Right cardiac atrium (tissue), 5 donors: Measurements from ENCODE around the gene AIMP2. TPM values are rescaled to one million over a fixed set of nuclear protein-coding genes. Genes with fewer than 3 reads are reported as not detected.
"Not testable (repeated sequence)": the region's sequence is repeated elsewhere in the genome, so short reads cannot be mapped to it uniquely, and the experiment has no call there.

Experiments
- ATAC-seq, 2 donors: fragments of 200-7000 bp; cut with Tn5 transposase; one replicate each; pipeline versions ENCODE4 v1.8.0 to v1.9.1; 2020; ENCODE audit warnings: moderate library complexity in 2 of 2, mild to moderate bottlenecking in 1 of 2
- DNase-seq, 3 donors: peaks; one replicate each; pipeline ENCODE4 v3.0.0-alpha.2; 2020
- H3K27ac ChIP-seq: one replicate; pipeline ENCODE4 v1.5.1; 2013; ENCODE audit warnings: mild to moderate bottlenecking, low read length, control low read depth, moderate library complexity
- H3K27me3 ChIP-seq: one replicate; pipeline ENCODE4 v1.6.1; 2013; ENCODE audit not compliant: control insufficient read depth, insufficient read depth
- H3K4me1 ChIP-seq: one replicate; pipeline ENCODE4 v1.6.1; 2013; ENCODE audit warnings: low read length; ENCODE audit not compliant: control insufficient read depth, insufficient read depth
- H3K4me3 ChIP-seq: one replicate; pipeline ENCODE4 v1.5.1; 2013; ENCODE audit warnings: low read length, control low read depth
- H3K9me3 ChIP-seq: one replicate; pipeline ENCODE4 v1.6.1; 2013; ENCODE audit warnings: low read length; ENCODE audit not compliant: control insufficient read depth
- WGBS: extraction: QIAGEN DNeasy Blood & Tissue Kit; methylation state at CpG from one replicate; pipeline ENCODE4 v1.1.7; 2013; 5-methylcytosine and 5-hydroxymethylcytosine counted together
- intact Hi-C, 4 donors: fragments of 100-400 bp; cut with DNase I; formaldehyde crosslinking; loops; one replicate each; pipeline versions ENCODE4 v1.11.0 to v1.14.0; 2022 to 2023
- polyA plus RNA-seq: library from polyadenylated mRNA; stranded (reverse); fragments of 200-250 nt; gene quantifications from one replicate; pipeline ENCODE4 v1.2.3, GENCODE V29; 2013
- total RNA-seq, 4 donors: library from RNA; stranded (reverse); fragmentation: NEBNext Ultra II Directional; extraction: Animal tissue kit (Norgen Biotek cat#: 25700); gene quantifications; one replicate each; pipeline ENCODE4 v1.2.1, GENCODE V29; 2021
- donor health status: healthy with polysubstance abuse.
- donor health status: DM: no; HTN: yes; CAD: no.
- donor health status: DM: no; HTN: no; CAD: no.
- donor health status: DM: no; HTN: yes; CAD: no; lungs with severe emphysema.
- donor health status: DM: yes; HTN: yes; CAD: no.

The AIMP2 gene
- total and polyA plus RNA-seq, 5 donors, result 27.9 to 35.6 (median 34.3) TPM

- ATAC-seq, DNase-seq, H3K27ac ChIP-seq, H3K9me3 ChIP-seq, intact Hi-C loops, H3K4me1 ChIP-seq, H3K27me3 ChIP-seq: not testable (repeated sequence)
- 46% methylated on average over 27 of the region's 27 CpGs for WGBS
- peak overlapping the region; percentile 67 for H3K4me3 ChIP-seq
Measured at GRCh38 chr7:6007835-6008590, 1.1 kb upstream of the AIMP2 start.

DNA sequence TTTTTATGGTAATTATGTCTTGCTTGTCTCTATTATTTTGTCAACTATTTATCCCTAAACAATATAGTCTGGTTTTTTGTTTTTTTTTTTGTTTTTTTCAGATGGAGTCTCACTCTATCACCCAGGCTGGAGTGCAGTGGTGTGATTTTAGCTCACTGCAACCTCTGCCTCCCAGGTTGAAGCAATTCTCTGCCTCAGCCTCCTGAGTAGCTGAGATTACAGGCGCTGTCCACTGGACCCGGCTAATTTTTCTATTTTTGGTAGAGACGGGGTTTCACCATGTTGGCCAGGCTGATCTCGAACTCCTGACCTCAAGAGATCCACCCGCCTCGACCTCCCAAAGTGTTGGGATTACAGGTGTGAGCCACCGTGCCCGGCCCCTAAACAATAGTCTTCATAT, 1.3 kb downstream of the AIMP2 start:
- 81% methylated on average over 8 of the region's 8 CpGs for WGBS
- ATAC-seq, intact Hi-C loops, DNase-seq, H3K4me1 ChIP-seq, H3K9me3 ChIP-seq, H3K27ac ChIP-seq, H3K27me3 ChIP-seq: not testable (repeated sequence)
- peak overlapping the region; percentile 12 for H3K4me3 ChIP-seq

- WGBS, result 72% methylated on average over 2 of the region's 2 CpGs
- ATAC-seq (no peak), DNase-seq (no peak)
- H3K4me3 ChIP-seq, result no peak overlapping the region
- intact Hi-C loops, result no loop called here
- no peaks in the 10 kb centered on the region for H3K4me1 ChIP-seq
- H3K27ac ChIP-seq, result no peak overlapping the region
- no peaks in the 10 kb centered on the region for H3K9me3 ChIP-seq
- no peaks in the 10 kb centered on the region for H3K27me3 ChIP-seq
Measured at GRCh38 chr7:6011541-6011940, 2.5 kb downstream of the AIMP2 start.

GRCh38 chr7:6012355-6013104, 3.5 kb downstream of the AIMP2 start:
- WGBS, result 77% methylated on average over 14 of the region's 14 CpGs
- no peaks in the 10 kb centered on the region for H3K4me1 ChIP-seq
- no peak overlapping the region for H3K27ac ChIP-seq
- ATAC-seq (no peak), DNase-seq (no peak)
- no peaks in the 10 kb centered on the region for H3K27me3 ChIP-seq
- H3K9me3 ChIP-seq, result no peaks in the 10 kb centered on the region
- intact Hi-C loops, result no loop called here
- no peak overlapping the region for H3K4me3 ChIP-seq

DNA sequence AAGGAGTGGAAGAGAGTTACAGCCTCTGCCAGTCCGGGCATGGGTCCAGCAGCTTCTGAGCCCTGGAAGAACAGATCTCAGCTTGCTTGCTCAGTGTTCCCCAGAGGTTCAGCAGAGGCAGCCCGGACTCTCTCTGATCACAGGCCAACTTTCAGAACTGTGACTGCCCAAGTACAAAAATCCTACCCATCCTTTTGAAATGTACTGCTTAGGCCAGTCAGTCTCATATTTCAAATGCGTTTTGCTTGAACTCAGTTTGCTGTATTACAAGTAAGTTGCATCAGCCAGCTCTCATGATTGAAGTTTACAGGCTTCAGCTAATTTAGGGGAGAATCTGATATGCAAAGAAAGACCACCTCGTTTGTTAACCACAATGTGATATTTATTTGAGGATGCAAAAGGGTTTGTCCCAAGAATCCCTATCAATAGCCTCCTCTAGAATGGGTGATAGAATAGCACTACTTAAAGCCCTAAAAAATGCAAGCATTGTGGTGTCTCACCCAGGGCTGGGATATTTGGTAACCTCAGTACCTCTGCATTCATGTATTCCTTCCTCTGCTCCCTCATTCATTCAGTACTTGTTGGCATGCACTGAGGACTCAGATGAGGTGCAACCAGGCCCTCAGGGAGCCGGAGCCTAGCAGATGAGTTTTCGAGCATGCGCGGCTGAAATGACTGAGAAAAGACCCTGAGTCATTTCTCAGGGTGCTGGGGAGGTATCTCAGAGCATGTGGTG, 7.0 kb downstream of the AIMP2 start:
- H3K9me3 ChIP-seq, result no peaks in the 10 kb centered on the region
- no peak overlapping the region for H3K27ac ChIP-seq
- peak; percentile 61 to 77 for ATAC-seq
- no peaks in the 10 kb centered on the region for H3K4me1 ChIP-seq
- intact Hi-C loops, result no loop called here
- H3K4me3 ChIP-seq, result no peak overlapping the region
- peak; percentile 72 to 87 (median 82) for DNase-seq
- 74% methylated on average over 8 of the region's 8 CpGs for WGBS
- H3K27me3 ChIP-seq, result no peaks in the 10 kb centered on the region

GRCh38 chr7:6016653-6016966, 7.5 kb downstream of the AIMP2 start:
- Histone ChIP-seq H3K4me1 (no peaks in the 10 kb centered on the region), H3K9me3 (no peaks in the 10 kb centered on the region), H3K4me3 (no peak overlapping the region), H3K27me3 (no peaks in the 10 kb centered on the region), H3K27ac (no peak overlapping the region)
- WGBS, result 91% methylated on average over 8 of the region's 8 CpGs
- intact Hi-C loops, result no loop called here
- ATAC-seq (no peak), DNase-seq (no peak)

- no peaks in the 10 kb centered on the region for H3K4me1 ChIP-seq
- intact Hi-C loops, result no loop called here
- no peak overlapping the region for H3K27ac ChIP-seq
- 88% methylated on average over 11 of the region's 11 CpGs for WGBS
- ATAC-seq, result no peak
- no peaks in the 10 kb centered on the region for H3K9me3 ChIP-seq
- no peak overlapping the region for H3K4me3 ChIP-seq
- no peaks in the 10 kb centered on the region for H3K27me3 ChIP-seq
- DNase-seq, result no peak
Measured at GRCh38 chr7:6020371-6021286, 11.6 kb downstream of the AIMP2 start.

GRCh38 chr7:6022707-6023106, 13.6 kb downstream of the AIMP2 start:
- intact Hi-C loops, result no loop called here
- no peak for ATAC-seq
- Histone ChIP-seq H3K4me3 (no peak overlapping the region), H3K9me3 (no peaks in the 10 kb centered on the region), H3K27ac (no peak overlapping the region), H3K4me1 (no peaks in the 10 kb centered on the region), H3K27me3 (no peaks in the 10 kb centered on the region)
- DNase-seq, result no peak
- 89% methylated on average over 3 of the region's 3 CpGs for WGBS

DNA sequence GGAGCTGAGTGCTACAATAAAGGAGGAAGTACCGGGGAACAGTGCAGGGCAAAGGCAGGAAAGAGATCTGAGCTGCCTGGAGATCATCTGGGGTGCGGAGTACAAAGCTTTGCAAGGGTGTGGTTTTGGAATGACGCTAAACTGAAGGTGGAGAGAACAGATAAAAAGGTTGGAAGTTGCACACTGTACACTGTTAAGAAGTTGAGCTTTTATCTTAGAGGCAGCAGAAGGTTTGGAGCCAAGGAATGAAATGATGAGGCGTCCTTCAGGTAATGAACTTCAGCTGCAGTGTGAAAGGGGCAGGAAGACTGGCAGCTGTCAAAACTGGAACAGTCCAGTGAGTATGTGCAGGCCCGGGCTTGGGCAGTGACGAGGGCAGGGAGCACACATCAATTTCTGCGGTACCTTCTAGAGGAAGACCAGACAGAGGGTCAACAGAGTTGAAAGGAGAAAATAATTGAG, 14.9 kb downstream of the AIMP2 start:
- intact Hi-C loops, result no loop called here
- no peaks in the 10 kb centered on the region for H3K27me3 ChIP-seq
- ATAC-seq, result no peak
- H3K9me3 ChIP-seq, result no peaks in the 10 kb centered on the region
- no peak overlapping the region for H3K4me3 ChIP-seq
- H3K4me1 ChIP-seq, result no peaks in the 10 kb centered on the region
- DNase-seq, result no peak
- no peak overlapping the region for H3K27ac ChIP-seq
- WGBS, result 86% methylated on average over 7 of the region's 7 CpGs

DNA sequence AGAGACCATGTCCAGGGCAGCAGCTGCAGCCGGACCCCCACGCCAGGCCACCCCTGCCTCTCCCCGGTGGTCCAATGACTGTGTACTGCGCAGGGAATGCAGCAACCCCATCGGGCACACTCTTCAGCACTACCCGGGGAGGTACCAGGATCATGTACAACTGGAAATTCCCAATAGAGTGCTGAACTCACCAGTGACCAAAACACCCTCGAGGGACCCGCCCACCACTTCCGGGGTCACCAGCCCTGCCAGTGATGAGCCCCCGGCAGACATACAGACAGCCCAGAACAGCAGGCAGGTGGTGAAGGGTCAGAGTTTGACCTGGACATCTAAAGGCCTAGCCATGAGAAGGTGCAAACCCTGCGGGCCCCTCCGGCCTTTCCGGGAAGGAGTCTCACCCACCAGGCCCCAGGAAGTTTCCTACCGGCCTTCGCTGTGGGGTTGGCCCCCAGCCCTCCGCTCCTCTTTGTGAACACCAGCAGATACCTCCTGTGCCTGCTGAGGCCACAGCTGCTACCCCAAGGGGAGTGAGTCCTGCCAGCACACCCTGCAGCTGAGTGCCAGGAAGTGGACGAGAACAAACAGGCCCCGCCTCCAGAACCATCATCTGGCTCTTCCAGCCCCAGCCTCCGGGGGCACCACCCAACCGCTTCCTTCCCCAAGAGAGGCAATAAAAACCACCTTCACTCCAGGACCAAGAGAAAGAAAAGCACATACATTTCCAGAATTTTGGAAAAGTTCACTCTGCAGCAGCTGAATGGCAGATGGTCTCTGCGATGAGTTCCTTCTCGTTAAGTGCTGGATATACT, 17.1 kb downstream of the AIMP2 start:
- intact Hi-C loops, result no loop called here
- Histone ChIP-seq H3K9me3 (no peaks in the 10 kb centered on the region), H3K4me3 (no peak overlapping the region), H3K4me1 (no peaks in the 10 kb centered on the region), H3K27me3 (no peaks in the 10 kb centered on the region), H3K27ac (peak overlapping the region; percentile 74)
- 77% methylated on average over 22 of the region's 22 CpGs for WGBS
- ATAC-seq, result peak; percentile 87 to 94
- peak; percentile 68 to 85 (median 84) for DNase-seq
